Neural cell (in vitro differentiated cells): ENCODE measurements around the gene PRKCSH. TPM values are rescaled to one million over a fixed set of nuclear protein-coding genes. Genes with fewer than 3 reads are reported as not detected.

Experiments used
- H2AFZ ChIP-seq: fragments of 200-600, 300-800 bp; sonication (generic), shearing (Covaris generic); 2 replicates; pipeline ENCODE4 v1.6.0; 2014; ENCODE audit warnings: low read depth, mild to moderate bottlenecking, antibody characterized with exemption, low read length, moderate library complexity
- H3F3A ChIP-seq: fragments of 200-600 bp; shearing (Covaris generic); 2 replicates; pipeline ENCODE4 v1.6.1; 2016; ENCODE audit warnings: mild to moderate bottlenecking, moderate library complexity, mixed read lengths, antibody characterized with exemption, low read length; ENCODE audit not compliant: insufficient read depth, poor library complexity, severe bottlenecking
- H3K27ac ChIP-seq: fragments of 200-600, 300-800 bp; sonication (generic), shearing (Covaris generic); 2 replicates; pipeline ENCODE4 v1.5.1; 2014; ENCODE audit warnings: mild to moderate bottlenecking, low read length, moderate library complexity
- H3K27me3 ChIP-seq: fragments of 300-800, 200-600 bp; sonication (generic), shearing (Covaris generic); 2 replicates; pipeline ENCODE4 v1.6.0; 2014; ENCODE audit warnings: mild to moderate bottlenecking, low read depth, low read length, moderate library complexity; ENCODE audit not compliant: insufficient read depth
- H3K36me3 ChIP-seq: fragments of 300-800, 200-600 bp; sonication (generic), shearing (Covaris generic); 2 replicates; pipeline ENCODE4 v1.5.1; 2014; ENCODE audit warnings: mild to moderate bottlenecking, antibody characterized with exemption, low read length, moderate library complexity; ENCODE audit not compliant: insufficient read depth
- H3K4me2 ChIP-seq: fragments of 300-800, 200-600 bp; sonication (generic), shearing (Covaris generic); 2 replicates; pipeline ENCODE4 v1.6.0; 2014; ENCODE audit warnings: mild to moderate bottlenecking, low read length
- H3K4me3 ChIP-seq: fragments of 300-800, 200-600 bp; sonication (generic), shearing (Covaris generic); 2 replicates; pipeline ENCODE4 v1.5.1; 2014; ENCODE audit warnings: mild to moderate bottlenecking, low read length, moderate library complexity
- H3K79me2 ChIP-seq: fragments of 200-600 bp; shearing (Covaris generic); replicated peaks from 2 replicates; pipeline ENCODE4 v1.6.0; 2014; ENCODE audit warnings: mild to moderate bottlenecking, low read length, moderate library complexity; ENCODE audit not compliant: insufficient read depth
- H3K9ac ChIP-seq: fragments of 300-800, 200-600 bp; sonication (generic), shearing (Covaris generic); 2 replicates; pipeline ENCODE4 v1.6.1; 2016; ENCODE audit warnings: mild to moderate bottlenecking, low read length, mixed read lengths
- H3K9me2 ChIP-seq: fragments of 200-600 bp; shearing (Covaris generic); 2 replicates; pipeline ENCODE4 v1.6.1; 2016; ENCODE audit warnings: mild to moderate bottlenecking, low read length, mixed read lengths; ENCODE audit not compliant: insufficient read depth
- H3K9me3 ChIP-seq: fragments of 200-600, 300-800 bp; sonication (generic), shearing (Covaris generic); 2 replicates; pipeline ENCODE4 v1.6.1; 2016; ENCODE audit warnings: mild to moderate bottlenecking, mixed run types, low read length, moderate library complexity, mixed read lengths
- H4K20me1 ChIP-seq: fragments of 200-600 bp; shearing (Covaris generic); 2 replicates; pipeline ENCODE4 v1.6.1; 2016; ENCODE audit warnings: mild to moderate bottlenecking, mixed run types; ENCODE audit not compliant: insufficient read depth
- EP300 ChIP-seq: fragments of 450-650 bp; conservative IDR thresholded peaks from 2 replicates; pipeline ENCODE4 v1.6.1; 2014; ENCODE audit warnings: antibody characterized with exemption, mild to moderate bottlenecking, moderate library complexity; ENCODE audit not compliant: poor library complexity, severe bottlenecking
- EZH2 ChIP-seq: fragments of 200-600, 300-800 bp; shearing (Covaris generic), sonication (generic); IDR thresholded peaks from 2 replicates; pipeline ENCODE4 v1.6.1; 2014; ENCODE audit warnings: antibody characterized with exemption, low read length, borderline replicate concordance, mild to moderate bottlenecking; ENCODE audit not compliant: insufficient read depth, poor library complexity, severe bottlenecking
- MXI1 ChIP-seq: fragments of 450-650 bp; conservative IDR thresholded peaks from 2 replicates; pipeline ENCODE4 v1.6.1; 2014; ENCODE audit warnings: antibody characterized with exemption, mild to moderate bottlenecking; ENCODE audit not compliant: poor library complexity, severe bottlenecking
- POLR2AphosphoS5 ChIP-seq: IDR thresholded peaks from 2 replicates; pipeline ENCODE4 v1.6.1; 2012
- RAD21 ChIP-seq: fragments of 450-650 bp; conservative IDR thresholded peaks from 2 replicates; pipeline ENCODE4 v1.6.1; 2014; ENCODE audit warnings: antibody characterized with exemption, mild to moderate bottlenecking, moderate library complexity
- SMC3 ChIP-seq: fragments of 450-650 bp; conservative IDR thresholded peaks from 2 replicates; pipeline ENCODE4 v1.6.1; 2014; ENCODE audit warnings: antibody characterized with exemption, mild to moderate bottlenecking, moderate library complexity; ENCODE audit not compliant: poor library complexity
- TAF1 ChIP-seq: IDR thresholded peaks from 2 replicates; pipeline ENCODE4 v1.6.1; 2012; ENCODE audit warnings: low read depth
- polyA plus RNA-seq: library from polyadenylated mRNA; depleted of rRNA; stranded (reverse); fragments of >200 nt; gene quantifications from 2 replicates; pipeline ENCODE4 v1.2.3, GENCODE V29; 2014
- TF ChIP-seq, protein P1 (sequence below): fragments of 450-650 bp; IDR thresholded peaks from 2 replicates; pipeline ENCODE4 v1.5.1; 2014; ENCODE audit warnings: antibody characterized with exemption, mild to moderate bottlenecking, moderate library complexity; ENCODE audit not compliant: poor library complexity, severe bottlenecking
- TF ChIP-seq, protein P2 (sequence below): IDR thresholded peaks from 2 replicates; pipeline ENCODE4 v1.6.1; 2012; ENCODE audit warnings: borderline replicate concordance

Gene PRKCSH
- polyA plus RNA-seq, 1 donor from 2014 or later, result 29.6 TPM

GRCh38 chr19:11397089-11397610, 38.3 kb upstream of the PRKCSH start:
- H3K4me2 ChIP-seq, result no peak overlapping the region
- H3K27me3 ChIP-seq, result no peaks in the 10 kb centered on the region
- no peaks in the 10 kb centered on the region for H4K20me1 ChIP-seq
- no peak overlapping the region for H3K4me3 ChIP-seq
- no peaks in the 10 kb centered on the region for H3F3A ChIP-seq
- no peak overlapping the region for H2AFZ ChIP-seq
- H3K9me2 ChIP-seq, result no peaks in the 10 kb centered on the region
- no peak overlapping the region for H3K27ac ChIP-seq
- no peak for TF ChIP-seq RAD21
- TF ChIP-seq, protein P1, sequence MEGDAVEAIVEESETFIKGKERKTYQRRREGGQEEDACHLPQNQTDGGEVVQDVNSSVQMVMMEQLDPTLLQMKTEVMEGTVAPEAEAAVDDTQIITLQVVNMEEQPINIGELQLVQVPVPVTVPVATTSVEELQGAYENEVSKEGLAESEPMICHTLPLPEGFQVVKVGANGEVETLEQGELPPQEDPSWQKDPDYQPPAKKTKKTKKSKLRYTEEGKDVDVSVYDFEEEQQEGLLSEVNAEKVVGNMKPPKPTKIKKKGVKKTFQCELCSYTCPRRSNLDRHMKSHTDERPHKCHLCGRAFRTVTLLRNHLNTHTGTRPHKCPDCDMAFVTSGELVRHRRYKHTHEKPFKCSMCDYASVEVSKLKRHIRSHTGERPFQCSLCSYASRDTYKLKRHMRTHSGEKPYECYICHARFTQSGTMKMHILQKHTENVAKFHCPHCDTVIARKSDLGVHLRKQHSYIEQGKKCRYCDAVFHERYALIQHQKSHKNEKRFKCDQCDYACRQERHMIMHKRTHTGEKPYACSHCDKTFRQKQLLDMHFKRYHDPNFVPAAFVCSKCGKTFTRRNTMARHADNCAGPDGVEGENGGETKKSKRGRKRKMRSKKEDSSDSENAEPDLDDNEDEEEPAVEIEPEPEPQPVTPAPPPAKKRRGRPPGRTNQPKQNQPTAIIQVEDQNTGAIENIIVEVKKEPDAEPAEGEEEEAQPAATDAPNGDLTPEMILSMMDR, result no peak
- no peak for TF ChIP-seq EZH2
- no peak for TF ChIP-seq TAF1
- TF ChIP-seq, protein P2, sequence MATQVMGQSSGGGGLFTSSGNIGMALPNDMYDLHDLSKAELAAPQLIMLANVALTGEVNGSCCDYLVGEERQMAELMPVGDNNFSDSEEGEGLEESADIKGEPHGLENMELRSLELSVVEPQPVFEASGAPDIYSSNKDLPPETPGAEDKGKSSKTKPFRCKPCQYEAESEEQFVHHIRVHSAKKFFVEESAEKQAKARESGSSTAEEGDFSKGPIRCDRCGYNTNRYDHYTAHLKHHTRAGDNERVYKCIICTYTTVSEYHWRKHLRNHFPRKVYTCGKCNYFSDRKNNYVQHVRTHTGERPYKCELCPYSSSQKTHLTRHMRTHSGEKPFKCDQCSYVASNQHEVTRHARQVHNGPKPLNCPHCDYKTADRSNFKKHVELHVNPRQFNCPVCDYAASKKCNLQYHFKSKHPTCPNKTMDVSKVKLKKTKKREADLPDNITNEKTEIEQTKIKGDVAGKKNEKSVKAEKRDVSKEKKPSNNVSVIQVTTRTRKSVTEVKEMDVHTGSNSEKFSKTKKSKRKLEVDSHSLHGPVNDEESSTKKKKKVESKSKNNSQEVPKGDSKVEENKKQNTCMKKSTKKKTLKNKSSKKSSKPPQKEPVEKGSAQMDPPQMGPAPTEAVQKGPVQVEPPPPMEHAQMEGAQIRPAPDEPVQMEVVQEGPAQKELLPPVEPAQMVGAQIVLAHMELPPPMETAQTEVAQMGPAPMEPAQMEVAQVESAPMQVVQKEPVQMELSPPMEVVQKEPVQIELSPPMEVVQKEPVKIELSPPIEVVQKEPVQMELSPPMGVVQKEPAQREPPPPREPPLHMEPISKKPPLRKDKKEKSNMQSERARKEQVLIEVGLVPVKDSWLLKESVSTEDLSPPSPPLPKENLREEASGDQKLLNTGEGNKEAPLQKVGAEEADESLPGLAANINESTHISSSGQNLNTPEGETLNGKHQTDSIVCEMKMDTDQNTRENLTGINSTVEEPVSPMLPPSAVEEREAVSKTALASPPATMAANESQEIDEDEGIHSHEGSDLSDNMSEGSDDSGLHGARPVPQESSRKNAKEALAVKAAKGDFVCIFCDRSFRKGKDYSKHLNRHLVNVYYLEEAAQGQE, result no peak
- no peak for TF ChIP-seq POLR2AphosphoS5
- TF ChIP-seq MXI1, result no peak
- TF ChIP-seq EP300, result no peak
- TF ChIP-seq SMC3, result no peak
- no peaks in the 10 kb centered on the region for H3K9me3 ChIP-seq
- no peaks in the 10 kb centered on the region for H3K79me2 ChIP-seq
- H3K36me3 ChIP-seq, result no peaks in the 10 kb centered on the region
- no peak overlapping the region for H3K9ac ChIP-seq

DNA sequence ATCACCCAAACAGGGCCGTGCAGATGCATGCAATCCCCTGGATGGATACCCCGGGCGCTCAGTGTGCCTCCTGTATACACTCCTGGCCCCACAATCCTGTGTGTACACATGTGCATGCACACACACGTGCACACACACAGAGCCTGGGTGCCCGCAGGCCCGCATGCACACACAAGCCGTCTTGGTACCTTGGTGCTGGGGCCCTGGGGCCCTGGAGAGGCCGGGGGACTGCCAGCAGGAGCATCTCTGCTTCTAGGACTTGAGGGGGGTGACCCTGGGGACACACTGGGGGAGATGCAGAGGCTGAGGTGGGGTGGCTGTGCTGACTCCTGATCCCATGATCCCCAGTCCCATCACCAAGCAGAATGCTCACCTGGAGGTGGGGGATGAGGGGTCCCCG, 35.8 kb upstream of the PRKCSH start:
- no peak overlapping the region for H3K9ac ChIP-seq
- H3K4me3 ChIP-seq, result no peak overlapping the region
- no peak overlapping the region for H3K4me2 ChIP-seq
- no peak overlapping the region for H3K27ac ChIP-seq
- H3F3A ChIP-seq, result no peaks in the 10 kb centered on the region
- no peaks in the 10 kb centered on the region for H3K27me3 ChIP-seq
- H2AFZ ChIP-seq, result no peak overlapping the region
- no peaks in the 10 kb centered on the region for H4K20me1 ChIP-seq
- no peak for TF ChIP-seq TAF1
- TF ChIP-seq SMC3, result no peak
- TF ChIP-seq, protein P2, result no peak
- no peak for TF ChIP-seq RAD21
- no peak for TF ChIP-seq MXI1
- no peak for TF ChIP-seq EZH2
- no peak for TF ChIP-seq EP300
- TF ChIP-seq POLR2AphosphoS5, result no peak
- TF ChIP-seq, protein P1, result no peak
- no peaks in the 10 kb centered on the region for H3K36me3 ChIP-seq
- H3K9me3 ChIP-seq, result no peaks in the 10 kb centered on the region
- H3K9me2 ChIP-seq, result no peaks in the 10 kb centered on the region
- H3K79me2 ChIP-seq, result no peaks in the 10 kb centered on the region
